ENCODE measurements around the gene EPAS1. TPM values are rescaled to one million over a fixed set of nuclear protein-coding genes. Genes with fewer than 3 reads are reported as not detected.

The EPAS1 gene
- total and polyA plus RNA-seq, 2 of the 8 experiments (the other 6 are each of a cell fraction or from before 2014, with no cell fraction given): 2.0 to 4.9 TPM

DNA sequence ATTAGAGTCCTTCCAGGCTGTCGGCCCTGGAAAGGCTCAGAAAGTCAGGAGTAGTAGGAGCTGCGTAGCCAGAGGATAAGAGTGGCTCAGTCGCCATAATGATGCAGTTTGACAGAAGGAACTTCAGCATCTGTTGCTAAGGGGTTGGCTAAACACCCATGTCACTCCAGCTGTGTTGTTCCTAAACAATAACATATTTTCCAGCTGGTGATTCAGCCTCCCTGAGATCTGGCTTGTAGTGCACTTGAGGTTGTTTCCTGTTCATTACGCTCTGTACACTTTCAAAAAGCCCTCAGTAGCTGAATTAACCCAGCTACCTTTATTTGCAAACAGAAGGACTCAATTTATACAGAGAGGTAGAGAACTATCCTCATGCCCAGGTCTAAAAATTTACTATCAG, 39.7 kb upstream of the EPAS1 start (continued):
- TF ChIP-seq POU5F1 (IDR thresholded peaks at IDR 0.05; ENCODE audit: low read depth, low read length): no peak
- TF ChIP-seq PHF8 (conservative IDR thresholded peaks at IDR 0.05; ENCODE audit: low read depth, low read length): no peak
- TF ChIP-seq EP300 (IDR thresholded peaks at IDR 0.05; ENCODE audit: borderline replicate concordance in 1 of 2, low read depth in 2 of 2, low read length in 2 of 2): no peak
- no peak for TF ChIP-seq TAF1 (IDR thresholded peaks at IDR 0.05; ENCODE audit: low read depth, low read length)
- TF ChIP-seq CHD2 (IDR thresholded peaks at IDR 0.05; ENCODE audit: low read length): no peak
- no peak for TF ChIP-seq BACH1 (IDR thresholded peaks at IDR 0.05; ENCODE audit: low read length)
- TF ChIP-seq TAF7 (optimal IDR thresholded peaks at IDR 0.05; ENCODE audit: borderline replicate concordance, low read depth, low read length): no peak
